GM11168 (cell line): ENCODE results near the gene EIF1AX.
"Not testable (repeated sequence)": the region's sequence is repeated elsewhere in the genome, so short reads cannot be mapped to it uniquely, and the experiment has no call there.

Experiments
- in situ Hi-C: fragments of 300-500 bp; cut with MboI; formaldehyde crosslinking; loops from one replicate; pipeline ENCODE4 v1.12.0; 2022; ENCODE audit warnings: low sequenced_read_pairs; ENCODE audit not compliant: unreplicated experiment

The EIF1AX gene

GRCh38 chrX:20141281-20142220 lies at the start of gene EIF1AX:
Gene EIF1AX (minus strand): TSS chrX:20141838. CDS start chrX:20141640, 198 bp downstream.
- in situ Hi-C loops: no loop called here

GRCh38 chrX:20189171-20189570 lies 47.5 kb upstream of the EIF1AX start:
- in situ Hi-C loops: no loop called here

- in situ Hi-C loops: no loop called here
Measured at GRCh38 chrX:20181598-20182329, 40.1 kb upstream of the EIF1AX start.

- in situ Hi-C loops: no loop called here
Measured at GRCh38 chrX:20177093-20177492, 35.5 kb upstream of the EIF1AX start.

- in situ Hi-C loops: no loop called here
Measured at GRCh38 chrX:20173856-20174255, 32.2 kb upstream of the EIF1AX start.

- in situ Hi-C loops: no loop called here
Measured at GRCh38 chrX:20173313-20173712, 31.7 kb upstream of the EIF1AX start.

GRCh38 chrX:20171887-20172286 lies 30.2 kb upstream of the EIF1AX start:
- in situ Hi-C loops: no loop called here

- in situ Hi-C loops: not testable (repeated sequence)
Measured at GRCh38 chrX:20162516-20162915, 20.9 kb upstream of the EIF1AX start.

GRCh38 chrX:20159797-20160385 lies 18.3 kb upstream of the EIF1AX start:
- in situ Hi-C loops: no loop called here

- in situ Hi-C loops: no loop called here
Measured at GRCh38 chrX:20151689-20152088, 10.1 kb upstream of the EIF1AX start.

- in situ Hi-C loops: no loop called here
Measured at GRCh38 chrX:20149326-20149725, 7.7 kb upstream of the EIF1AX start.

GRCh38 chrX:20147561-20147960 lies 5.9 kb upstream of the EIF1AX start:
- in situ Hi-C loops: no loop called here

- in situ Hi-C loops: no loop called here
Measured at GRCh38 chrX:20144491-20144890, 2.9 kb upstream of the EIF1AX start.

- in situ Hi-C loops: no loop called here
Measured at GRCh38 chrX:20143561-20143960, 1.9 kb upstream of the EIF1AX start.

- in situ Hi-C loops: no loop called here
Measured at GRCh38 chrX:20143111-20143510, 1.5 kb upstream of the EIF1AX start.

- in situ Hi-C loops: no loop called here
Measured at GRCh38 chrX:20140420-20140819, 1.2 kb downstream of the EIF1AX start.

GRCh38 chrX:20139966-20140365 lies 1.7 kb downstream of the EIF1AX start:
- in situ Hi-C loops: no loop called here

- in situ Hi-C loops: no loop called here
Measured at GRCh38 chrX:20135944-20136343, 5.7 kb downstream of the EIF1AX start.

- in situ Hi-C loops: no loop called here
Measured at GRCh38 chrX:20132666-20133065, 9.0 kb downstream of the EIF1AX start.

- in situ Hi-C loops: no loop called here
Measured at GRCh38 chrX:20130357-20130756, 11.3 kb downstream of the EIF1AX start.

GRCh38 chrX:20129547-20129946 lies 12.1 kb downstream of the EIF1AX start:
- in situ Hi-C loops: no loop called here
